Metanephros (tissue), 1 donor: ENCODE results near the gene TSPAN18. TPM values are rescaled to one million over a fixed set of nuclear protein-coding genes. Genes with fewer than 3 reads are reported as not detected.

Experiments
- total RNA-seq: library from RNA; depleted of rRNA; stranded (reverse); fragments of >200 nt; gene quantifications from one replicate; pipeline ENCODE4 v1.2.3, GENCODE V29; 2014

Gene TSPAN18
- total RNA-seq: 27.6 TPM

GRCh38 chr11:44726283-44727113 lies at the start of gene TSPAN18:
Gene TSPAN18, plus strand, starts transcription at chr11:44726962. Its CDS starts 179,455 bp downstream, at chr11:44906417.

GRCh38 chr11:44950625-44951476 lies 224.1 kb downstream of the TSPAN18 start, which contains the start of gene TP53I11:
Gene TP53I11, minus strand, starts transcription at chr11:44950883. Its CDS starts 12,548 bp downstream, at chr11:44938335.

Other genes with a start within 250 kb of the TSPAN18 start
- gene CD82, start 161.3 kb upstream of the TSPAN18 start, total RNA-seq: 32.6 TPM
- gene TP53I11, start 223.9 kb downstream of the TSPAN18 start, total RNA-seq: 51.6 TPM